ENCODE measurements around the gene SULT2B1.
"Not testable (repeated sequence)": the region's sequence is repeated elsewhere in the genome, so short reads cannot be mapped to it uniquely, and the experiment has no call there.

Gene SULT2B1

GRCh38 chr19:48573163-48573505, 21.2 kb downstream of the SULT2B1 start:
- TF ChIP-seq CTCF (IDR thresholded peaks at IDR 0.05; ENCODE audit: insufficient read depth, low read length, missing control alignments): no peak
- no peak for DNase-seq (ENCODE audit: low read depth, low spot score)
- ChIA-PET CTCF (interaction anchor here (1.5 to 4.2 kb wide), 3 partner anchors 11 to 84 kb away, joined by 6 to 30 read pairs (median 9); no protein-coding TSS in a partner anchor), POLR2A (no interaction called here)
- H3K4me3 ChIP-seq (ENCODE audit: low read depth, low read length): no peak overlapping the region

GRCh38 chr19:48575931-48576622, 24.1 kb downstream of the SULT2B1 start:
- no peak for DNase-seq (ENCODE audit: low read depth, low spot score)
- ChIA-PET CTCF (interaction anchor here (1.2 to 4.2 kb wide), 2 partner anchors 8 to 13 kb away, joined by 6 to 30 read pairs; no protein-coding TSS in a partner anchor), POLR2A (no interaction called here)
- no peak overlapping the region for H3K4me3 ChIP-seq (ENCODE audit: low read depth, low read length)
- no peak for TF ChIP-seq CTCF (IDR thresholded peaks at IDR 0.05; ENCODE audit: insufficient read depth, low read length, missing control alignments)

- POLR2A ChIA-PET; DNase-seq (ENCODE audit: low read depth, low spot score); H3K4me3 ChIP-seq (ENCODE audit: low read depth, low read length): not testable (repeated sequence)
- CTCF ChIA-PET: interaction anchor here (1.0 to 2.3 kb wide), 3 partner anchors 11 to 82 kb away, joined by 3 to 9 read pairs (median 4); no protein-coding TSS in a partner anchor
These were observed 25.9 kb downstream of the SULT2B1 start for GRCh38 chr19:48577908-48578307.

- H3K4me3 ChIP-seq (ENCODE audit: low read depth, low read length): no peak overlapping the region
- DNase-seq (ENCODE audit: low read depth, low spot score): no peak
- ChIA-PET CTCF (interaction anchor here (0.7 to 12.9 kb wide), 5 partner anchors 9 to 87 kb away, joined by 3 to 405 read pairs (median 9); no protein-coding TSS in a partner anchor), POLR2A (no interaction called here)
- no peak for TF ChIP-seq CTCF (IDR thresholded peaks at IDR 0.05; ENCODE audit: insufficient read depth, low read length, missing control alignments)
These were observed 26.9 kb downstream of the SULT2B1 start for GRCh38 chr19:48578891-48579290.

- ChIA-PET POLR2A (no interaction called here), CTCF (interaction anchor here (0.8 to 12.9 kb wide), 5 partner anchors 14 to 270 kb away, joined by 3 to 405 read pairs (median 12); no protein-coding TSS in a partner anchor)
- H3K4me3 ChIP-seq (ENCODE audit: low read depth, low read length): no peak overlapping the region
- DNase-seq (ENCODE audit: low read depth, low spot score): no peak
- no peak for TF ChIP-seq CTCF (IDR thresholded peaks at IDR 0.05; ENCODE audit: insufficient read depth, low read length, missing control alignments)
These were observed 30.2 kb downstream of the SULT2B1 start for GRCh38 chr19:48582168-48582567.

- TF ChIP-seq CTCF (IDR thresholded peaks at IDR 0.05; ENCODE audit: insufficient read depth, low read length, missing control alignments): no peak
- ChIA-PET CTCF (interaction anchor here (1.0 to 12.9 kb wide), 13 partner anchors 8 to 266 kb away, joined by 3 to 405 read pairs (median 6); a partner anchor contains a TSS), POLR2A (no interaction called here)
- DNase-seq (ENCODE audit: low read depth, low spot score): no peak
- no peak overlapping the region for H3K4me3 ChIP-seq (ENCODE audit: low read depth, low read length)
These were observed 35.4 kb downstream of the SULT2B1 start for GRCh38 chr19:48587387-48587786.

Data from AG04449 (cell line).